OCI-LY7 (cell line): ENCODE results near the gene UQCC5. TPM values are rescaled to one million over a fixed set of nuclear protein-coding genes. Genes with fewer than 3 reads are reported as not detected.

Source experiments
- BruUV-seq: library from RNA; stranded (reverse); fragments of 400-500 nt; replicated peaks from 2 replicates; lab custom pipeline; 2021; lab: Mats Ljungman, UMichigan
- CTCF ChIA-PET: fragments of 300-600 bp; sonication (Branson Sonifier 250); formaldehyde crosslinking; loops from one replicate; lab custom pipeline; 2022; ENCODE audit warnings: antibody characterized with exemption; ENCODE audit not compliant: unreplicated experiment; lab: Charles Lee
- POLR2A ChIA-PET: fragments of 300-600 bp; sonication (Branson Sonifier 250); formaldehyde crosslinking; loops from one replicate; lab custom pipeline; 2022; ENCODE audit warnings: antibody characterized with exemption; lab: Charles Lee
- DNase-seq: peaks from one replicate; pipeline ENCODE4 v3.0.0-alpha.2; 2015; ENCODE audit warnings: low spot score
- H2AFZ ChIP-seq: fragments of 200-600 bp; sonication (generic), shearing (Covaris generic); 2 replicates; pipeline ENCODE4 v1.6.1; 2014; ENCODE audit warnings: mild to moderate bottlenecking, antibody characterized with exemption, low read length, moderate library complexity
- H3K27ac ChIP-seq: fragments of 200-600 bp; sonication (generic); 2 replicates; pipeline ENCODE4 v1.5.1; 2014; ENCODE audit warnings: mixed run types, low read depth, mild to moderate bottlenecking, moderate library complexity, low read length, inconsistent platforms; ENCODE audit not compliant: poor library complexity, severe bottlenecking
- H3K36me3 ChIP-seq: fragments of 200-600 bp; sonication (generic); 2 replicates; pipeline ENCODE4 v1.6.1; 2014; ENCODE audit warnings: mild to moderate bottlenecking, antibody characterized with exemption, low read length, moderate library complexity, mixed read lengths; ENCODE audit not compliant: insufficient read depth
- H3K4me1 ChIP-seq: fragments of 200-600 bp; sonication (generic); 2 replicates; pipeline ENCODE4 v1.5.1; 2014; ENCODE audit warnings: mild to moderate bottlenecking, low read length; ENCODE audit not compliant: insufficient read depth, poor library complexity, severe bottlenecking
- H3K4me2 ChIP-seq: fragments of 200-600 bp; sonication (generic); 2 replicates; pipeline ENCODE4 v1.6.1; 2014; ENCODE audit warnings: mild to moderate bottlenecking, low read length
- H3K4me3 ChIP-seq: fragments of 200-600 bp; sonication (generic); 2 replicates; pipeline ENCODE4 v1.5.1; 2014; ENCODE audit warnings: mild to moderate bottlenecking, low read depth, low read length; ENCODE audit not compliant: poor library complexity, severe bottlenecking
- H3K79me2 ChIP-seq: fragments of 200-600 bp; sonication (generic); 2 replicates; pipeline ENCODE4 v1.6.1; 2016; ENCODE audit warnings: low read depth, mild to moderate bottlenecking, low read length, moderate library complexity, mixed read lengths; ENCODE audit not compliant: insufficient read depth
- H3K9me2 ChIP-seq: fragments of 200-600 bp; sonication (generic); 2 replicates; pipeline ENCODE4 v1.6.1; 2016; ENCODE audit warnings: mild to moderate bottlenecking, low read length, mixed read lengths; ENCODE audit not compliant: insufficient read depth
- H3K9me3 ChIP-seq: fragments of 200-600 bp; sonication (generic); 2 replicates; pipeline ENCODE4 v1.6.1; 2014; ENCODE audit warnings: mild to moderate bottlenecking, mixed run types, low read length, mixed read lengths
- H4K20me1 ChIP-seq: fragments of 200-600 bp; sonication (generic); 2 replicates; pipeline ENCODE4 v1.6.1; 2014; ENCODE audit warnings: mild to moderate bottlenecking, antibody characterized with exemption, low read length, moderate library complexity, mixed read lengths; ENCODE audit not compliant: insufficient read depth
- EZH2phosphoT487 ChIP-seq: fragments of 200-600 bp; sonication (generic); IDR thresholded peaks from 2 replicates; pipeline ENCODE4 v1.6.1; 2018; ENCODE audit warnings: low read depth, borderline replicate concordance, mild to moderate bottlenecking, mixed run types, antibody characterized with exemption, low read length, moderate library complexity, mixed read lengths
- intact Hi-C: fragments of 100-400 bp; cut with micrococcal nuclease; formaldehyde crosslinking; loops from one replicate; pipeline ENCODE4 v1.10.0; 2022; ENCODE audit not compliant: unreplicated experiment
- total RNA-seq, 2 experiments: library from RNA; depleted of rRNA in 1 of 2; stranded (reverse); fragments of >200 nt in 1 of 2; shearing (Covaris generic) in 1 of 2; gene quantifications; 2 replicates each; pipeline ENCODE4 v1.2.3, GENCODE V29; 2014 to 2022
- TF ChIP-seq, protein P1 (sequence below): fragments of 200-600 bp; sonication (generic); conservative IDR thresholded peaks from 2 replicates; pipeline ENCODE4 v1.5.1; 2014; ENCODE audit warnings: mild to moderate bottlenecking, antibody characterized with exemption, low read length, moderate library complexity, mixed read lengths

The UQCC5 gene
- total RNA-seq, 2 experiments from 2014 or later: 18.4 to 25.6 TPM

DNA sequence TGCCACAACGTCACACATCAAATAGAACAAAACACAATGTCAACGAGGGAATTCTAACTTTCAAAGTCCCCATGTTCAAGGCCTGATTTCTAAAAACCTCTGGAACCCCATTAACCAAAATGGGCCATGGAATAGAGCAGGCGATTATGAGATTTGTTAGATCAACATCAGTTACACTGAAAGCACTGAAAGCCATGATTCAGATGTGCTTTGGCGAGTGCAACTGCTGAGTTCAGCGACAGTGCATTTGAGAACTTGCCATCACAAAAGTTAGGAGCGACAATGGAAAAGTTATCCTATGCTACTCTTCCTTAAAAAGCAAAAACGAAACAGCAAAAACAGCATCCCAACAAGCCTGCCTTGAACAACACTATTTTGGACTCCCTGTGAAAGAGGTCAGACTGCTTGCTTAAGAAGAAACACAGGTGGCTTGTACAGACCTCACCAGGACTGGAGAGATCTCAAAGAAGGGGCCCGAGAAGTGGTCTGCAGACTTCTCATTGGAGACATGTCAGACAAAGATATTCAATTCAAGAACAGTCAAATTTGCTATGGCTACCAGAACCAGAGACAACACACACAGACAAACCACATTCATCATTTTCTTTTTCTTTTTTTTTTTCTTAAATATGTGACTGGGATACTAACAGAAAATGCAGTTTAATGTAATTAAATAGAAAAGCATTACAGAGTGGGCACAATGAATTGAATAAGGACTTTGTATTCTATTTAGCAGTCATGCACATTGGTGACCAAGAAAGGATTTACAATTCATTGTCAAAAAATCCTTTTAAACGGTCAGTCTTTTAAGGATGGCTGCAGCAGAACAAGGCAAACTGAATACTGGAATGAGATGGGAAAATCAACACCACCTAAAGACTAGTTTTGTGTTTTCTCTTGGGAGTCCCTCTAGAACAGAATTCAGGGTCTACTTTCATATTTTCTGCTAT lies 20.9 kb downstream of the UQCC5 start:
- H3K9me2 ChIP-seq: no peaks in the 10 kb centered on the region
- BruUV-seq: no TSS peak
- no peaks in the 10 kb centered on the region for H3K4me1 ChIP-seq
- intact Hi-C loops: no loop called here
- CTCF ChIA-PET: interaction anchor here (0.5 kb wide), 1 partner anchor 471 kb away, joined by 3 read pairs; no protein-coding TSS in a partner anchor
- no peak overlapping the region for H2AFZ ChIP-seq
- no peaks in the 10 kb centered on the region for H4K20me1 ChIP-seq
- H3K4me3 ChIP-seq: no peak overlapping the region
- no peak for TF ChIP-seq EZH2phosphoT487
- TF ChIP-seq, protein P1, sequence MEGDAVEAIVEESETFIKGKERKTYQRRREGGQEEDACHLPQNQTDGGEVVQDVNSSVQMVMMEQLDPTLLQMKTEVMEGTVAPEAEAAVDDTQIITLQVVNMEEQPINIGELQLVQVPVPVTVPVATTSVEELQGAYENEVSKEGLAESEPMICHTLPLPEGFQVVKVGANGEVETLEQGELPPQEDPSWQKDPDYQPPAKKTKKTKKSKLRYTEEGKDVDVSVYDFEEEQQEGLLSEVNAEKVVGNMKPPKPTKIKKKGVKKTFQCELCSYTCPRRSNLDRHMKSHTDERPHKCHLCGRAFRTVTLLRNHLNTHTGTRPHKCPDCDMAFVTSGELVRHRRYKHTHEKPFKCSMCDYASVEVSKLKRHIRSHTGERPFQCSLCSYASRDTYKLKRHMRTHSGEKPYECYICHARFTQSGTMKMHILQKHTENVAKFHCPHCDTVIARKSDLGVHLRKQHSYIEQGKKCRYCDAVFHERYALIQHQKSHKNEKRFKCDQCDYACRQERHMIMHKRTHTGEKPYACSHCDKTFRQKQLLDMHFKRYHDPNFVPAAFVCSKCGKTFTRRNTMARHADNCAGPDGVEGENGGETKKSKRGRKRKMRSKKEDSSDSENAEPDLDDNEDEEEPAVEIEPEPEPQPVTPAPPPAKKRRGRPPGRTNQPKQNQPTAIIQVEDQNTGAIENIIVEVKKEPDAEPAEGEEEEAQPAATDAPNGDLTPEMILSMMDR: no peak
- no peaks in the 10 kb centered on the region for H3K9me3 ChIP-seq
- POLR2A ChIA-PET: interaction anchor here (0.6 to 1.0 kb wide), 2 partner anchors 12 to 13 kb away, joined by 3 read pairs; no protein-coding TSS in a partner anchor
- H3K36me3 ChIP-seq: peaks cover 93% of the 10 kb centered on the region
- no peak overlapping the region for H3K27ac ChIP-seq
- no peak overlapping the region for H3K4me2 ChIP-seq
- no peak for DNase-seq
- no peaks in the 10 kb centered on the region for H3K79me2 ChIP-seq

DNA sequence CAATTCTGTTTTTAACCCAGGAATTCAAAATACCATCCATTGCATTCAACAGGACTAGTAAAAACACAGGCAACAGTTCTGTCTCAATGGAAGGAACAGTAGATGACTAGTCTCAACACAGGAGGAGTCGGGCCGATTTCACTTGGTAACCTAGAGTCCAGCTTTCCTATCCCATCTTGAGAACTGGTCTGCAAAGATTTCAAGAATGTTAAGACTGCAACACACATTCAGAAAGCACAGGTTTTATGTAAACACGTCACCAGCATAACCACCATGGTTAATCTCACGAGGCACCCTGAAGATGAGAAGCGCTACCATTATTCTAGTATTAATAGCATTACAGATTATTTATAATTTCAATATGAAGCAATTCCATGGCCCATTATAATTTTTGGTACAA lies 22.0 kb downstream of the UQCC5 start:
- no peaks in the 10 kb centered on the region for H3K79me2 ChIP-seq
- no peaks in the 10 kb centered on the region for H3K4me1 ChIP-seq
- DNase-seq: no peak
- no peak overlapping the region for H2AFZ ChIP-seq
- intact Hi-C loops: no loop called here
- H3K4me2 ChIP-seq: no peak overlapping the region
- peaks cover 93% of the 10 kb centered on the region for H3K36me3 ChIP-seq
- H3K27ac ChIP-seq: no peak overlapping the region
- TF ChIP-seq EZH2phosphoT487: no peak
- TF ChIP-seq, protein P1: no peak
- H4K20me1 ChIP-seq: no peaks in the 10 kb centered on the region
- BruUV-seq: no TSS peak
- POLR2A ChIA-PET: interaction anchor here (0.6 to 0.8 kb wide), 3 partner anchors 12 to 103 kb away, joined by 3 to 4 read pairs (median 3); no protein-coding TSS in a partner anchor
- no peaks in the 10 kb centered on the region for H3K9me2 ChIP-seq
- H3K9me3 ChIP-seq: no peaks in the 10 kb centered on the region
- CTCF ChIA-PET: no interaction called here
- H3K4me3 ChIP-seq: no peak overlapping the region
